ENCODE results near the gene LLGL1.

- TF ChIP-seq CTCF (conservative IDR thresholded peaks at IDR 0.05 in 1 of 2, IDR thresholded peaks at IDR 0.05 in 1 of 2; ENCODE audit: low read depth in 1 of 2, low read length in 2 of 2) (no peak), EZH2 (IDR thresholded peaks at IDR 0.05; ENCODE audit: low read length, missing control alignments) (no peak)
These were observed 24.3 kb upstream of the LLGL1 start for GRCh38 chr17:18201108-18201507.

Data from fibroblast of lung (primary cell).